H9 (cell line): Measurements from ENCODE around the gene EFNA3. TPM values are rescaled to one million over a fixed set of nuclear protein-coding genes. Genes with fewer than 3 reads are reported as not detected.

Experiments used
- DNase-seq: peaks from one replicate; pipeline ENCODE4 v3.0.0-alpha.2; 2017
- H2AFZ ChIP-seq: one replicate; pipeline ENCODE4 v1.6.1; 2013; ENCODE audit warnings: mild to moderate bottlenecking, low read length, control low read depth, moderate library complexity
- H2AK5ac ChIP-seq: 2 replicates; pipeline ENCODE4 v1.6.1; 2013; ENCODE audit warnings: low read length, control low read depth, mixed read lengths; ENCODE audit not compliant: insufficient read length
- H2BK120ac ChIP-seq: one replicate; pipeline ENCODE4 v1.6.1; 2013; ENCODE audit warnings: low read depth, mild to moderate bottlenecking, low read length, control low read depth, inconsistent platforms; ENCODE audit not compliant: poor library complexity, severe bottlenecking
- H2BK12ac ChIP-seq: 2 replicates; pipeline ENCODE4 v1.6.1; 2013; ENCODE audit warnings: low read length, control low read depth, mixed read lengths, low read depth; ENCODE audit not compliant: insufficient read length
- H2BK15ac ChIP-seq: 2 replicates; pipeline ENCODE4 v1.6.1; 2013; ENCODE audit warnings: low read depth, low read length, control low read depth
- H2BK20ac ChIP-seq: one replicate; pipeline ENCODE4 v1.6.1; 2013; ENCODE audit warnings: low read depth, mild to moderate bottlenecking, low read length, control low read depth, inconsistent platforms; ENCODE audit not compliant: poor library complexity, severe bottlenecking
- H2BK5ac ChIP-seq: 2 replicates; pipeline ENCODE4 v1.6.1; 2013; ENCODE audit warnings: low read length, control low read depth, mixed read lengths; ENCODE audit not compliant: insufficient read length
- H3K14ac ChIP-seq: 2 replicates; pipeline ENCODE4 v1.6.1; 2013; ENCODE audit warnings: low read length, control low read depth; ENCODE audit not compliant: insufficient read depth
- H3K18ac ChIP-seq: 2 replicates; pipeline ENCODE4 v1.6.1; 2013; ENCODE audit warnings: low read depth, mild to moderate bottlenecking, mixed read lengths, low read length, control low read depth; ENCODE audit not compliant: insufficient read length
- H3K23ac ChIP-seq: 2 replicates; pipeline ENCODE4 v1.6.1; 2013; ENCODE audit warnings: low read length, control low read depth, mixed read lengths, low read depth; ENCODE audit not compliant: insufficient read length
- H3K23me2 ChIP-seq: 2 replicates; pipeline ENCODE4 v1.6.1; 2013; ENCODE audit warnings: low read depth, mild to moderate bottlenecking, mixed read lengths, low read length, control low read depth; ENCODE audit not compliant: insufficient read length, poor library complexity, severe bottlenecking
- H3K27ac ChIP-seq: 2 replicates; pipeline ENCODE4 v1.5.1; 2013; ENCODE audit warnings: low read length, control low read depth, mixed read lengths, low read depth; ENCODE audit not compliant: insufficient read length
- H3K27me3 ChIP-seq: 2 replicates; pipeline ENCODE4 v1.6.1; 2013; ENCODE audit warnings: low read length, control low read depth, inconsistent platforms; ENCODE audit not compliant: insufficient read depth
- H3K4ac ChIP-seq: 2 replicates; pipeline ENCODE4 v1.6.1; 2013; ENCODE audit warnings: low read depth, mild to moderate bottlenecking, control low read depth, inconsistent platforms, low read length, moderate library complexity
- H3K4me1 ChIP-seq: 2 replicates; pipeline ENCODE4 v1.6.1; 2013; ENCODE audit warnings: low read length, control low read depth, inconsistent platforms; ENCODE audit not compliant: insufficient read depth
- H3K4me2 ChIP-seq: 2 replicates; pipeline ENCODE4 v1.6.1; 2013; ENCODE audit warnings: low read length, control low read depth, mixed read lengths; ENCODE audit not compliant: insufficient read length, insufficient read depth
- H3K56ac ChIP-seq: 2 replicates; pipeline ENCODE4 v1.6.1; 2013; ENCODE audit warnings: low read depth, mild to moderate bottlenecking, mixed read lengths, low read length, control low read depth; ENCODE audit not compliant: insufficient read length
- H3K79me1 ChIP-seq: 2 replicates; pipeline ENCODE4 v1.6.1; 2013; ENCODE audit warnings: low read depth, mild to moderate bottlenecking, moderate library complexity, low read length, control low read depth, inconsistent platforms; ENCODE audit not compliant: insufficient read depth, poor library complexity, severe bottlenecking
- H3K79me2 ChIP-seq: 2 replicates; pipeline ENCODE4 v1.6.1; 2013; ENCODE audit warnings: low read length, control low read depth, inconsistent platforms; ENCODE audit not compliant: insufficient read depth
- H3K9ac ChIP-seq: 2 replicates; pipeline ENCODE4 v1.6.1; 2013; ENCODE audit warnings: low read length, control low read depth, mixed read lengths; ENCODE audit not compliant: insufficient read length; ENCODE audit errors: extremely low read depth
- H3K9me3 ChIP-seq: one replicate; pipeline ENCODE4 v1.6.1; 2013; ENCODE audit warnings: low read depth, low read length, inconsistent platforms; ENCODE audit not compliant: control insufficient read depth
- H3T11ph ChIP-seq: one replicate; pipeline ENCODE4 v1.6.1; 2013; ENCODE audit warnings: mild to moderate bottlenecking, low read length, control low read depth, inconsistent platforms
- H4K20me1 ChIP-seq: one replicate; pipeline ENCODE4 v1.6.1; 2013; ENCODE audit not compliant: control insufficient read depth, insufficient read length, insufficient read depth
- H4K5ac ChIP-seq: 2 replicates; pipeline ENCODE4 v1.6.1; 2013; ENCODE audit warnings: low read depth, mild to moderate bottlenecking, mixed read lengths, low read length, control low read depth; ENCODE audit not compliant: insufficient read length
- H4K8ac ChIP-seq: replicated peaks from 2 replicates; pipeline ENCODE4 v1.6.1; 2013; ENCODE audit warnings: low read length, control low read depth, mixed read lengths, low read depth; ENCODE audit not compliant: insufficient read length
- H4K91ac ChIP-seq: 2 replicates; pipeline ENCODE4 v1.6.1; 2013; ENCODE audit warnings: low read depth, mild to moderate bottlenecking, moderate library complexity, mixed read lengths, low read length, control low read depth; ENCODE audit not compliant: insufficient read length
- H3K27ac Mint-ChIP-seq, 3 experiments: 2 replicates in 2 of 3; 3 replicates in 1 of 3; pipeline ENCODE4 v1.8.0; 2020 to 2021; ENCODE audit warnings: mixed read lengths in 3 of 3, mild to moderate bottlenecking in 1 of 3, moderate library complexity in 1 of 3
- H3K27me3 Mint-ChIP-seq: 2 replicates; pipeline ENCODE4 v1.8.0; 2021; ENCODE audit warnings: low read depth, mild to moderate bottlenecking, moderate library complexity, mixed read lengths
- H3K36me3 Mint-ChIP-seq, 3 experiments: 2 replicates in 2 of 3; 3 replicates in 1 of 3; pipeline ENCODE4 v1.8.0; 2020 to 2021; ENCODE audit warnings: low read depth in 3 of 3, mixed read lengths in 3 of 3; ENCODE audit not compliant: insufficient read depth in 1 of 3
- H3K4me1 Mint-ChIP-seq, 2 experiments: 2 replicates each; pipeline ENCODE4 v1.8.0; 2020; ENCODE audit warnings: mixed read lengths in 2 of 2
- H3K4me3 Mint-ChIP-seq, 2 experiments: 2 replicates in 1 of 2; 3 replicates in 1 of 2; pipeline ENCODE4 v1.8.0; 2020 to 2021; ENCODE audit warnings: mild to moderate bottlenecking in 2 of 2, mixed read lengths in 2 of 2, moderate library complexity in 1 of 2
- H3K9me3 Mint-ChIP-seq, 2 experiments: 2 replicates in 1 of 2; 3 replicates in 1 of 2; pipeline ENCODE4 v1.8.0; 2020; ENCODE audit warnings: mild to moderate bottlenecking in 2 of 2, mixed read lengths in 2 of 2, moderate library complexity in 1 of 2
- WGBS: extraction: QIAGEN DNeasy Blood & Tissue Kit; methylation state at CpG from one replicate; pipeline ENCODE4 v1.1.7; 2013; ENCODE audit warnings: missing lambda C conversion rate, low lambda C conversion rate, mixed read lengths; ENCODE audit not compliant: insufficient read length; ENCODE audit errors: extremely low coverage; 5-methylcytosine and 5-hydroxymethylcytosine counted together
- total RNA-seq: library from RNA; stranded (reverse); gene quantifications from 2 replicates; pipeline ENCODE4 v1.2.1, GENCODE V29; 2021
- TF ChIP-seq, protein P1 (sequence below): fragments of 200-600 bp; sonication (generic); conservative IDR thresholded peaks from 3 replicates; pipeline ENCODE4 v1.8.0; 2021; ENCODE audit warnings: antibody characterized with exemption, mild to moderate bottlenecking

The EFNA3 gene
- total RNA-seq, 1 experiment from 2014 or later: 3.9 TPM

- H2BK20ac ChIP-seq: no peak overlapping the region
- H3K36me3 Mint-ChIP-seq: no peaks in the 10 kb centered on the region; a peak in 1 of 7 replicates
- H3K79me2 ChIP-seq: no peaks in the 10 kb centered on the region
- H3K9ac ChIP-seq: no peak overlapping the region
- H3K27me3 ChIP-seq: peaks cover 23% of the 10 kb centered on the region
- no peak overlapping the region for H3K18ac ChIP-seq
- no peak overlapping the region for H4K8ac ChIP-seq
- H3T11ph ChIP-seq: no peak overlapping the region
- no peaks in the 10 kb centered on the region for H3K79me1 ChIP-seq
- H4K91ac ChIP-seq: no peak overlapping the region
- H3K27me3 Mint-ChIP-seq: peaks cover 89% of the 10 kb centered on the region
- TF ChIP-seq, protein P1, sequence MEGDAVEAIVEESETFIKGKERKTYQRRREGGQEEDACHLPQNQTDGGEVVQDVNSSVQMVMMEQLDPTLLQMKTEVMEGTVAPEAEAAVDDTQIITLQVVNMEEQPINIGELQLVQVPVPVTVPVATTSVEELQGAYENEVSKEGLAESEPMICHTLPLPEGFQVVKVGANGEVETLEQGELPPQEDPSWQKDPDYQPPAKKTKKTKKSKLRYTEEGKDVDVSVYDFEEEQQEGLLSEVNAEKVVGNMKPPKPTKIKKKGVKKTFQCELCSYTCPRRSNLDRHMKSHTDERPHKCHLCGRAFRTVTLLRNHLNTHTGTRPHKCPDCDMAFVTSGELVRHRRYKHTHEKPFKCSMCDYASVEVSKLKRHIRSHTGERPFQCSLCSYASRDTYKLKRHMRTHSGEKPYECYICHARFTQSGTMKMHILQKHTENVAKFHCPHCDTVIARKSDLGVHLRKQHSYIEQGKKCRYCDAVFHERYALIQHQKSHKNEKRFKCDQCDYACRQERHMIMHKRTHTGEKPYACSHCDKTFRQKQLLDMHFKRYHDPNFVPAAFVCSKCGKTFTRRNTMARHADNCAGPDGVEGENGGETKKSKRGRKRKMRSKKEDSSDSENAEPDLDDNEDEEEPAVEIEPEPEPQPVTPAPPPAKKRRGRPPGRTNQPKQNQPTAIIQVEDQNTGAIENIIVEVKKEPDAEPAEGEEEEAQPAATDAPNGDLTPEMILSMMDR: no peak
- no peak overlapping the region for H3K14ac ChIP-seq
- no peak overlapping the region for H3K56ac ChIP-seq
- no peak overlapping the region for H2AK5ac ChIP-seq
- no peak overlapping the region for H3K4ac ChIP-seq
- no peak overlapping the region for H2BK15ac ChIP-seq
- H3K9me3 ChIP-seq: no peaks in the 10 kb centered on the region
- peaks cover 0 to 3% of the 10 kb centered on the region in 2 experiments; a peak in 1 of 5 replicates for H3K9me3 Mint-ChIP-seq
- no peak overlapping the region for H3K4me3 Mint-ChIP-seq
- no peaks in the 10 kb centered on the region for H4K20me1 ChIP-seq
- no CpG with 5 or more reads among the region's 1 CpG for WGBS
- no peak overlapping the region for H2BK120ac ChIP-seq
- DNase-seq: no peak
- H4K5ac ChIP-seq: no peak overlapping the region
- H2AFZ ChIP-seq: no peak overlapping the region
- peaks cover 18% of the 10 kb centered on the region for H3K23me2 ChIP-seq
- no peak overlapping the region for H2BK5ac ChIP-seq
- peaks cover 3% of the 10 kb centered on the region; the same call in 1 of the 2 replicates for H3K4me1 ChIP-seq
- H3K4me1 Mint-ChIP-seq: peaks cover 38 to 54% of the 10 kb centered on the region in 2 experiments
- H2BK12ac ChIP-seq: no peak overlapping the region
- no peak overlapping the region for H3K4me2 ChIP-seq
- no peak overlapping the region for H3K23ac ChIP-seq
- H3K27ac ChIP-seq: no peak overlapping the region
- H3K27ac Mint-ChIP-seq: no peak overlapping the region
These were observed 2.3 kb upstream of the EFNA3 start for GRCh38 chr1:155076371-155076770.
